ENCODE results near the gene PLEKHF1. TPM values are rescaled to one million over a fixed set of nuclear protein-coding genes. Genes with fewer than 3 reads are reported as not detected.

The PLEKHF1 gene
- total and polyA plus RNA-seq, 2 experiments from 2014 or later: 10.1 to 25.1 TPM

DNA sequence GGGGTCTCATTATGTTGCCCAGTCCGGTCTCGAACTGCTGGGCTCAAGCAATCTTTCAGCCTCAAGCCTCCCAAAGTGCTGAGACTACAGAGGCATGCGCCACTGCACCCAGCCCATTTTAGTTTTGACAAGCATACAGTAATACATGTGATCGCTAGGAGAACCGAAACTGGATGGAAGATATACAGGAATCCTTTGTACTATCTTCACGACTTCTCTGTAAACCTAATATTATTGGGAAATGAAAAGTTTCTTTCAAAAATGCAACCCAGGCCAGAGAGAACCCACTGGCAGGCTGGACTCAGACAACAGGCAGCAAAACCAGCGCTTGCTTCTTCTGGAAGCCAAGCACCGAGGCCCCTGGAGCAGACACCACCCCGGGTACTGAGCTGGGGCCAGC, 40.4 kb downstream of the PLEKHF1 start:
- no peak for ATAC-seq

DNA sequence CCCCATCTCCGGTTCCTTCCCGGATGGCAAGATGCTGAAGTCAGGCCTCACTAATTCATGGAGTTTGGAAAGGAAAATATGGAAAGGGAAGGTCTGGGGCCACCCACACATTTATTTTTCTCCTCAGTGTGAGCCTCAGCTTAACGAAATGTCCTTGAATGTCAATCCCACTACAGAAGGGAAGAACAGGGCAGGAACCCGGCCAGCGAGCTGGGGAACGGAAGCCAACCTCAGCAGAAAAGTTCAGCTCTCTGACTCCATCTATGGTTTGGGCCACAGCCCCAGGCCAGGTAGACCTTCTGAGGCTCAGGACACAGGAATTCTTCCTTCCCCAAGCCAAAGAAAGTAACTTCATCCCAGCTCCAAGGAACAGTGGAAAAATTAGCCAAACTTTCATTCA, 41.4 kb downstream of the PLEKHF1 start:
- DNase-seq (ENCODE audit: low spot score) (no peak), ATAC-seq (no peak)
- no peaks in the 10 kb centered on the region for H3K4me1 Mint-ChIP-seq
- H3F3A ChIP-seq (replicated peaks; ENCODE audit: low read depth): no peaks in the 10 kb centered on the region
- H3K36me3 ChIP-seq (ENCODE audit: insufficient read depth): no peaks in the 10 kb centered on the region
- no peaks in the 10 kb centered on the region for H3K9me2 ChIP-seq (ENCODE audit: insufficient read depth)
- no peak overlapping the region; the same call in 1 of the 2 replicates for H3K27ac Mint-ChIP-seq
- H3K79me2 ChIP-seq (replicated peaks; ENCODE audit: insufficient read depth): peaks cover 9% of the 10 kb centered on the region; the same call in 1 of the 2 replicates
- H3K4me1 ChIP-seq (ENCODE audit: insufficient read depth): no peaks in the 10 kb centered on the region
- no peak overlapping the region for H3K27ac ChIP-seq (ENCODE audit: low read depth)
- H2AFZ ChIP-seq: no peak overlapping the region
- no peaks in the 10 kb centered on the region for H3K27me3 ChIP-seq (ENCODE audit: insufficient read depth)
- H3K4me2 ChIP-seq: no peak overlapping the region
- peaks cover 3% of the 10 kb centered on the region for H3K27me3 Mint-ChIP-seq (ENCODE audit: insufficient read depth, low read depth, poor library complexity)
- no peaks in the 10 kb centered on the region for H4K20me1 ChIP-seq (replicated peaks; ENCODE audit: insufficient read depth)
- no peak overlapping the region for H3K4me3 Mint-ChIP-seq
- H3K36me3 Mint-ChIP-seq (ENCODE audit: low read depth): no peaks in the 10 kb centered on the region
- H3K9me3 Mint-ChIP-seq: no peaks in the 10 kb centered on the region
- H3K4me3 ChIP-seq: no peak overlapping the region
- TF ChIP-seq EZH2 (IDR thresholded peaks at IDR 0.05; ENCODE audit: low read depth, unreplicated experiment) (no peak), ZNF331 (CRISPR knock-in tag; IDR thresholded peaks at IDR 0.05; ENCODE audit: low read depth) (no peak), ZNF114 (CRISPR knock-in tag; IDR thresholded peaks at IDR 0.05) (no peak), POLR2AphosphoS5 (IDR thresholded peaks at IDR 0.05; ENCODE audit: low read depth) (no peak), CREB1 (CRISPR knock-in tag; IDR thresholded peaks at IDR 0.05; ENCODE audit: low read depth) (no peak)
- TF ChIP-seq, protein P1, sequence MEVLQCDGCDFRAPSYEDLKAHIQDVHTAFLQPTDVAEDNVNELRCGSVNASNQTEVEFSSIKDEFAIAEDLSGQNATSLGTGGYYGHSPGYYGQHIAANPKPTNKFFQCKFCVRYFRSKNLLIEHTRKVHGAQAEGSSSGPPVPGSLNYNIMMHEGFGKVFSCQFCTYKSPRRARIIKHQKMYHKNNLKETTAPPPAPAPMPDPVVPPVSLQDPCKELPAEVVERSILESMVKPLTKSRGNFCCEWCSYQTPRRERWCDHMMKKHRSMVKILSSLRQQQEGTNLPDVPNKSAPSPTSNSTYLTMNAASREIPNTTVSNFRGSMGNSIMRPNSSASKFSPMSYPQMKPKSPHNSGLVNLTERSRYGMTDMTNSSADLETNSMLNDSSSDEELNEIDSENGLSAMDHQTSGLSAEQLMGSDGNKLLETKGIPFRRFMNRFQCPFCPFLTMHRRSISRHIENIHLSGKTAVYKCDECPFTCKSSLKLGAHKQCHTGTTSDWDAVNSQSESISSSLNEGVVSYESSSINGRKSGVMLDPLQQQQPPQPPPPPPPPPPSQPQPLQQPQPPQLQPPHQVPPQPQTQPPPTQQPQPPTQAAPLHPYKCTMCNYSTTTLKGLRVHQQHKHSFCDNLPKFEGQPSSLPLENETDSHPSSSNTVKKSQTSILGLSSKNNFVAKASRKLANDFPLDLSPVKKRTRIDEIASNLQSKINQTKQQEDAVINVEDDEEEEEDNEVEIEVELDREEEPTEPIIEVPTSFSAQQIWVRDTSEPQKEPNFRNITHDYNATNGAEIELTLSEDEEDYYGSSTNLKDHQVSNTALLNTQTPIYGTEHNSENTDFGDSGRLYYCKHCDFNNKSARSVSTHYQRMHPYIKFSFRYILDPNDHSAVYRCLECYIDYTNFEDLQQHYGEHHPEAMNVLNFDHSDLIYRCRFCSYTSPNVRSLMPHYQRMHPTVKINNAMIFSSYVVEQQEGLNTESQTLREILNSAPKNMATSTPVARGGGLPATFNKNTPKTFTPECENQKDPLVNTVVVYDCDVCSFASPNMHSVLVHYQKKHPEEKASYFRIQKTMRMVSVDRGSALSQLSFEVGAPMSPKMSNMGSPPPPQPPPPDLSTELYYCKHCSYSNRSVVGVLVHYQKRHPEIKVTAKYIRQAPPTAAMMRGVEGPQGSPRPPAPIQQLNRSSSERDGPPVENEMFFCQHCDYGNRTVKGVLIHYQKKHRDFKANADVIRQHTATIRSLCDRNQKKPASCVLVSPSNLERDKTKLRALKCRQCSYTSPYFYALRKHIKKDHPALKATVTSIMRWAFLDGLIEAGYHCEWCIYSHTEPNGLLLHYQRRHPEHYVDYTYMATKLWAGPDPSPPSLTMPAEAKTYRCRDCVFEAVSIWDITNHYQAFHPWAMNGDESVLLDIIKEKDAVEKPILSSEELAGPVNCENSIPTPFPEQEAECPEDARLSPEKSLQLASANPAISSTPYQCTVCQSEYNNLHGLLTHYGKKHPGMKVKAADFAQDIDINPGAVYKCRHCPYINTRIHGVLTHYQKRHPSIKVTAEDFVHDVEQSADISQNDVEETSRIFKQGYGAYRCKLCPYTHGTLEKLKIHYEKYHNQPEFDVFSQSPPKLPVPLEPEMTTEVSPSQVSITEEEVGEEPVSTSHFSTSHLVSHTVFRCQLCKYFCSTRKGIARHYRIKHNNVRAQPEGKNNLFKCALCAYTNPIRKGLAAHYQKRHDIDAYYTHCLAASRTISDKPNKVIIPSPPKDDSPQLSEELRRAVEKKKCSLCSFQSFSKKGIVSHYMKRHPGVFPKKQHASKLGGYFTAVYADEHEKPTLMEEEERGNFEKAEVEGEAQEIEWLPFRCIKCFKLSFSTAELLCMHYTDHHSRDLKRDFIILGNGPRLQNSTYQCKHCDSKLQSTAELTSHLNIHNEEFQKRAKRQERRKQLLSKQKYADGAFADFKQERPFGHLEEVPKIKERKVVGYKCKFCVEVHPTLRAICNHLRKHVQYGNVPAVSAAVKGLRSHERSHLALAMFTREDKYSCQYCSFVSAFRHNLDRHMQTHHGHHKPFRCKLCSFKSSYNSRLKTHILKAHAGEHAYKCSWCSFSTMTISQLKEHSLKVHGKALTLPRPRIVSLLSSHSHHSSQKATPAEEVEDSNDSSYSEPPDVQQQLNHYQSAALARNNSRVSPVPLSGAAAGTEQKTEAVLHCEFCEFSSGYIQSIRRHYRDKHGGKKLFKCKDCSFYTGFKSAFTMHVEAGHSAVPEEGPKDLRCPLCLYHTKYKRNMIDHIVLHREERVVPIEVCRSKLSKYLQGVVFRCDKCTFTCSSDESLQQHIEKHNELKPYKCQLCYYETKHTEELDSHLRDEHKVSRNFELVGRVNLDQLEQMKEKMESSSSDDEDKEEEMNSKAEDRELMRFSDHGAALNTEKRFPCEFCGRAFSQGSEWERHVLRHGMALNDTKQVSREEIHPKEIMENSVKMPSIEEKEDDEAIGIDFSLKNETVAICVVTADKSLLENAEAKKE (CRISPR knock-in tag; IDR thresholded peaks at IDR 0.05): no peak

More for the DNA sequence above, 40.4 kb downstream of the PLEKHF1 start:
- no peak overlapping the region for H2AFZ ChIP-seq
- H3K4me3 ChIP-seq: no peak overlapping the region
- no peak for DNase-seq (ENCODE audit: low spot score)
- no peaks in the 10 kb centered on the region for H3K4me1 ChIP-seq (ENCODE audit: insufficient read depth)
- Mint-ChIP-seq H3K4me1 (no peaks in the 10 kb centered on the region), H3K27ac (no peak overlapping the region), H3K36me3 (ENCODE audit: low read depth) (no peaks in the 10 kb centered on the region), H3K27me3 (ENCODE audit: insufficient read depth, low read depth, poor library complexity) (peaks cover 3% of the 10 kb centered on the region), H3K9me3 (no peaks in the 10 kb centered on the region), H3K4me3 (no peak overlapping the region)
- no peaks in the 10 kb centered on the region for H4K20me1 ChIP-seq (replicated peaks; ENCODE audit: insufficient read depth)
- H3K27me3 ChIP-seq (ENCODE audit: insufficient read depth): no peaks in the 10 kb centered on the region
- H3K9me2 ChIP-seq (ENCODE audit: insufficient read depth): no peaks in the 10 kb centered on the region
- no peaks in the 10 kb centered on the region for H3F3A ChIP-seq (replicated peaks; ENCODE audit: low read depth)
- no peaks in the 10 kb centered on the region for H3K36me3 ChIP-seq (ENCODE audit: insufficient read depth)
- H3K79me2 ChIP-seq (replicated peaks; ENCODE audit: insufficient read depth): 0 out of 2 replicates have a peak, but pooled peaks cover 2% of the 10 kb centered on the region
- no peak overlapping the region for H3K4me2 ChIP-seq
- no peak overlapping the region for H3K27ac ChIP-seq (ENCODE audit: low read depth)
- TF ChIP-seq, protein P2, sequence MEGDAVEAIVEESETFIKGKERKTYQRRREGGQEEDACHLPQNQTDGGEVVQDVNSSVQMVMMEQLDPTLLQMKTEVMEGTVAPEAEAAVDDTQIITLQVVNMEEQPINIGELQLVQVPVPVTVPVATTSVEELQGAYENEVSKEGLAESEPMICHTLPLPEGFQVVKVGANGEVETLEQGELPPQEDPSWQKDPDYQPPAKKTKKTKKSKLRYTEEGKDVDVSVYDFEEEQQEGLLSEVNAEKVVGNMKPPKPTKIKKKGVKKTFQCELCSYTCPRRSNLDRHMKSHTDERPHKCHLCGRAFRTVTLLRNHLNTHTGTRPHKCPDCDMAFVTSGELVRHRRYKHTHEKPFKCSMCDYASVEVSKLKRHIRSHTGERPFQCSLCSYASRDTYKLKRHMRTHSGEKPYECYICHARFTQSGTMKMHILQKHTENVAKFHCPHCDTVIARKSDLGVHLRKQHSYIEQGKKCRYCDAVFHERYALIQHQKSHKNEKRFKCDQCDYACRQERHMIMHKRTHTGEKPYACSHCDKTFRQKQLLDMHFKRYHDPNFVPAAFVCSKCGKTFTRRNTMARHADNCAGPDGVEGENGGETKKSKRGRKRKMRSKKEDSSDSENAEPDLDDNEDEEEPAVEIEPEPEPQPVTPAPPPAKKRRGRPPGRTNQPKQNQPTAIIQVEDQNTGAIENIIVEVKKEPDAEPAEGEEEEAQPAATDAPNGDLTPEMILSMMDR (conservative IDR thresholded peaks at IDR 0.05; ENCODE audit: low read depth in 2 of 2): no peak
- TF ChIP-seq, protein P3, sequence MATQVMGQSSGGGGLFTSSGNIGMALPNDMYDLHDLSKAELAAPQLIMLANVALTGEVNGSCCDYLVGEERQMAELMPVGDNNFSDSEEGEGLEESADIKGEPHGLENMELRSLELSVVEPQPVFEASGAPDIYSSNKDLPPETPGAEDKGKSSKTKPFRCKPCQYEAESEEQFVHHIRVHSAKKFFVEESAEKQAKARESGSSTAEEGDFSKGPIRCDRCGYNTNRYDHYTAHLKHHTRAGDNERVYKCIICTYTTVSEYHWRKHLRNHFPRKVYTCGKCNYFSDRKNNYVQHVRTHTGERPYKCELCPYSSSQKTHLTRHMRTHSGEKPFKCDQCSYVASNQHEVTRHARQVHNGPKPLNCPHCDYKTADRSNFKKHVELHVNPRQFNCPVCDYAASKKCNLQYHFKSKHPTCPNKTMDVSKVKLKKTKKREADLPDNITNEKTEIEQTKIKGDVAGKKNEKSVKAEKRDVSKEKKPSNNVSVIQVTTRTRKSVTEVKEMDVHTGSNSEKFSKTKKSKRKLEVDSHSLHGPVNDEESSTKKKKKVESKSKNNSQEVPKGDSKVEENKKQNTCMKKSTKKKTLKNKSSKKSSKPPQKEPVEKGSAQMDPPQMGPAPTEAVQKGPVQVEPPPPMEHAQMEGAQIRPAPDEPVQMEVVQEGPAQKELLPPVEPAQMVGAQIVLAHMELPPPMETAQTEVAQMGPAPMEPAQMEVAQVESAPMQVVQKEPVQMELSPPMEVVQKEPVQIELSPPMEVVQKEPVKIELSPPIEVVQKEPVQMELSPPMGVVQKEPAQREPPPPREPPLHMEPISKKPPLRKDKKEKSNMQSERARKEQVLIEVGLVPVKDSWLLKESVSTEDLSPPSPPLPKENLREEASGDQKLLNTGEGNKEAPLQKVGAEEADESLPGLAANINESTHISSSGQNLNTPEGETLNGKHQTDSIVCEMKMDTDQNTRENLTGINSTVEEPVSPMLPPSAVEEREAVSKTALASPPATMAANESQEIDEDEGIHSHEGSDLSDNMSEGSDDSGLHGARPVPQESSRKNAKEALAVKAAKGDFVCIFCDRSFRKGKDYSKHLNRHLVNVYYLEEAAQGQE (IDR thresholded peaks at IDR 0.05; ENCODE audit: unreplicated experiment): no peak

All from GM23338 (cell line).